ENCODE data around the gene MACROH2A1.

MACROH2A1 gene

DNA sequence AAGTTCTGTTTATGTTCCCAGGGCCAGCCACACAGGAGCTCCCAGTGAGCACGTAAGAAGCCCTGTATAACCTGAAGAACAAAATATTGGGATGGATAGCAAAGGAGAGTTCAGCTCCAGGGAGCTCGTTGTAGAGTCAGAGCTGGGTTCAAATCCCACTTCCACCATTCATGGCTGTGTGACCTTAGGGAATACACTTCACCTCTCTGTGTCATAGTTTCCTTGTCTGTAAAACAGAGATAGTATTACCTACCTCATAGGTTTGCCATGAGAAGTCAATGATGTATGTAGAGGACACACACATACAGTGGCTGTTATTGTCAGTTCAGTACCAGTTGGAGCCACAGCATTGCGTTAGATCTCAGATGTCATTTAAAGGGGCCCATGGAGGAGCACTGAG, 67.4 kb downstream of the MACROH2A1 start:
- no peak overlapping the region for H3K9ac ChIP-seq (ENCODE audit: low read length)
- no peak for TF ChIP-seq EZH2 (IDR thresholded peaks at IDR 0.05; ENCODE audit: borderline replicate concordance, low read length)
- TF ChIP-seq, protein P1, sequence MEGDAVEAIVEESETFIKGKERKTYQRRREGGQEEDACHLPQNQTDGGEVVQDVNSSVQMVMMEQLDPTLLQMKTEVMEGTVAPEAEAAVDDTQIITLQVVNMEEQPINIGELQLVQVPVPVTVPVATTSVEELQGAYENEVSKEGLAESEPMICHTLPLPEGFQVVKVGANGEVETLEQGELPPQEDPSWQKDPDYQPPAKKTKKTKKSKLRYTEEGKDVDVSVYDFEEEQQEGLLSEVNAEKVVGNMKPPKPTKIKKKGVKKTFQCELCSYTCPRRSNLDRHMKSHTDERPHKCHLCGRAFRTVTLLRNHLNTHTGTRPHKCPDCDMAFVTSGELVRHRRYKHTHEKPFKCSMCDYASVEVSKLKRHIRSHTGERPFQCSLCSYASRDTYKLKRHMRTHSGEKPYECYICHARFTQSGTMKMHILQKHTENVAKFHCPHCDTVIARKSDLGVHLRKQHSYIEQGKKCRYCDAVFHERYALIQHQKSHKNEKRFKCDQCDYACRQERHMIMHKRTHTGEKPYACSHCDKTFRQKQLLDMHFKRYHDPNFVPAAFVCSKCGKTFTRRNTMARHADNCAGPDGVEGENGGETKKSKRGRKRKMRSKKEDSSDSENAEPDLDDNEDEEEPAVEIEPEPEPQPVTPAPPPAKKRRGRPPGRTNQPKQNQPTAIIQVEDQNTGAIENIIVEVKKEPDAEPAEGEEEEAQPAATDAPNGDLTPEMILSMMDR (IDR thresholded peaks at IDR 0.05; ENCODE audit: low read length): no peak
- no peaks in the 10 kb centered on the region for H3K79me2 ChIP-seq (ENCODE audit: insufficient read depth, low read length)
- H3K9me3 ChIP-seq (ENCODE audit: low read length): no peaks in the 10 kb centered on the region
- H3K27me3 ChIP-seq (ENCODE audit: insufficient read depth, low read length): no peaks in the 10 kb centered on the region
- no peak overlapping the region for H2AFZ ChIP-seq (ENCODE audit: low read length)
- no peaks in the 10 kb centered on the region for H4K20me1 ChIP-seq (ENCODE audit: insufficient read depth, low read length)
- no peaks in the 10 kb centered on the region for H3K9me2 ChIP-seq (ENCODE audit: low read depth, low read length)
- no peaks in the 10 kb centered on the region for H3F3A ChIP-seq (ENCODE audit: insufficient read depth, low read length)
- no peak overlapping the region for H3K4me2 ChIP-seq (ENCODE audit: low read length)
- H3K36me3 ChIP-seq (ENCODE audit: insufficient read depth, low read length): peaks cover 39% of the 10 kb centered on the region; the same call in 1 of the 2 replicates
- H3K4me3 ChIP-seq (ENCODE audit: low read depth, low read length, poor library complexity, severe bottlenecking): no peak overlapping the region
- H3K27ac ChIP-seq (ENCODE audit: low read depth, low read length, poor library complexity, severe bottlenecking): no peak overlapping the region
- no peaks in the 10 kb centered on the region for H3K4me1 ChIP-seq (ENCODE audit: insufficient read depth, low read length, severe bottlenecking)

DNA sequence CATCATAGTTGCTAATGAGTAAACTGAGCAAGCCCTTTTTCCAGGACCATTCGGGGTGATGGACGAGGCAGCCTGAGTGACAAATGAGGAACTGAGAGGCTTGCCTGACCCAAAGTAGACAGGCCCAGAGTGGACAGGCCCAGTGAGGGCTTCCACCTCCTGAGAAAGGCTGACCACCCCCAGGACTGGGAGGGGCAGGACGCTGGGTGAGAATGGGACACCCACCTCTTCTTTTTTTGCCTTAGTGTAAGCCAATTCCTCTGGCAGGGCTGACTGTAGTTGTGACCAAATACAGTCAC, 68.3 kb downstream of the MACROH2A1 start:
- no peak overlapping the region for H3K27ac ChIP-seq (ENCODE audit: low read depth, low read length, poor library complexity, severe bottlenecking)
- no peaks in the 10 kb centered on the region for H4K20me1 ChIP-seq (ENCODE audit: insufficient read depth, low read length)
- H3K4me2 ChIP-seq (ENCODE audit: low read length): no peak overlapping the region
- no peaks in the 10 kb centered on the region for H3K27me3 ChIP-seq (ENCODE audit: insufficient read depth, low read length)
- TF ChIP-seq, protein P1 (IDR thresholded peaks at IDR 0.05; ENCODE audit: low read length): no peak
- TF ChIP-seq EZH2 (IDR thresholded peaks at IDR 0.05; ENCODE audit: borderline replicate concordance, low read length): no peak
- H3K36me3 ChIP-seq (ENCODE audit: insufficient read depth, low read length): peaks cover 30% of the 10 kb centered on the region; the same call in 1 of the 2 replicates
- H3K4me1 ChIP-seq (ENCODE audit: insufficient read depth, low read length, severe bottlenecking): no peaks in the 10 kb centered on the region
- H2AFZ ChIP-seq (ENCODE audit: low read length): no peak overlapping the region
- no peaks in the 10 kb centered on the region for H3K9me3 ChIP-seq (ENCODE audit: low read length)
- no peaks in the 10 kb centered on the region for H3F3A ChIP-seq (ENCODE audit: insufficient read depth, low read length)
- no peak overlapping the region for H3K9ac ChIP-seq (ENCODE audit: low read length)
- H3K9me2 ChIP-seq (ENCODE audit: low read depth, low read length): no peaks in the 10 kb centered on the region
- H3K4me3 ChIP-seq (ENCODE audit: low read depth, low read length, poor library complexity, severe bottlenecking): no peak overlapping the region
- no peaks in the 10 kb centered on the region for H3K79me2 ChIP-seq (ENCODE audit: insufficient read depth, low read length)

DNA sequence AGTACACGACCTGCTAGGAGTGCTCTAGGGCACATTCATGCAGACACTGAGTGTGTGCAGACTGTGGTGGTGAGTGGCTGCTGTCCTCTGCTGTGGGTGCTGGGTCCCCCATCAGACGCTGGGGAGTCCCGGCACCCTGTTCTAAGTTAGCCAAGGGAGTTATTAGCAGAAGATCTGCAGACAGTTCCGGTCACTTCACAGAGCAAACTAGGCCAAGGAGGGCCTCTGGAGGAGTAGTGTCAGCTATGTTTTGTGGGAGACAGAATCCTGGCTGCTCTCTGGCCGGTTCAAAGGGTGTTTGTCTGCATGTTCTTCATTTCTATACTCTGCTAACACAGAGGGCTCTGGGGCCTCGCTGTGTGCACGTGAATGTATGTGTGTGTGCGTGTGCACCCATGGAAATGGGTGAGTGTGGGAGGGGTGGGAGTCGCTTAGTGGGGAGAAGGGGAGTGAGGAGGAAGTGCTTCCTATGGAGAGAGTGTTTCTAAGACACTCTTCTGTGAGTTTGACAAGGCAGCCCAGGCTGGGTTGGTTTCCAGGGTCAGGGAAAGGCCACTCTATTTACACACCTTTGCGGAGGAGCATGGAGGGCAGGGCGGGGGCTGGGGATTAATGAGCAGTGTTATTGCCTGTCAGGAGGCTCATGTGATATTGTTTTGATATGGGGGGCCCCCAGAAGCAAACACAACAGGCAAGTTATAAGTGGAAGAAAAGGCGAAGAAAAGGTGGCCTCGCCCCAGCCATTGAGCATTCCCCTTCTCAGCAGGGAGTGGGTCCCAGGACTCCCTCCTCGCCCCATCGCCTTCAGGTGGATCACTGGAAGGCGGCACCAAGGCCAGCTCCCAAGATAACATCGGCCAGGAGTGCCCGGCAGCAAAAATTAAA, 68.9 kb downstream of the MACROH2A1 start:
- H2AFZ ChIP-seq (ENCODE audit: low read length): no peak overlapping the region
- H3K4me1 ChIP-seq (ENCODE audit: insufficient read depth, low read length, severe bottlenecking): no peaks in the 10 kb centered on the region
- TF ChIP-seq, protein P1 (IDR thresholded peaks at IDR 0.05; ENCODE audit: low read length): no peak
- no peak for TF ChIP-seq EZH2 (IDR thresholded peaks at IDR 0.05; ENCODE audit: borderline replicate concordance, low read length)
- H3K79me2 ChIP-seq (ENCODE audit: insufficient read depth, low read length): no peaks in the 10 kb centered on the region
- no peak overlapping the region for H3K9ac ChIP-seq (ENCODE audit: low read length)
- no peak overlapping the region for H3K4me2 ChIP-seq (ENCODE audit: low read length)
- H3K9me2 ChIP-seq (ENCODE audit: low read depth, low read length): no peaks in the 10 kb centered on the region
- H3K4me3 ChIP-seq (ENCODE audit: low read depth, low read length, poor library complexity, severe bottlenecking): no peak overlapping the region
- H3K27me3 ChIP-seq (ENCODE audit: insufficient read depth, low read length): no peaks in the 10 kb centered on the region
- H3K27ac ChIP-seq (ENCODE audit: low read depth, low read length, poor library complexity, severe bottlenecking): no peak overlapping the region
- H3K36me3 ChIP-seq (ENCODE audit: insufficient read depth, low read length): peaks cover 25% of the 10 kb centered on the region; the same call in 1 of the 2 replicates
- H3K9me3 ChIP-seq (ENCODE audit: low read length): no peaks in the 10 kb centered on the region
- no peaks in the 10 kb centered on the region for H3F3A ChIP-seq (ENCODE audit: insufficient read depth, low read length)
- no peaks in the 10 kb centered on the region for H4K20me1 ChIP-seq (ENCODE audit: insufficient read depth, low read length)
